H1 (cell line): ENCODE results near the gene SLC25A45. TPM values are rescaled to one million over a fixed set of nuclear protein-coding genes. Genes with fewer than 3 reads are reported as not detected.

ENCODE experiments used
- CHD2 ChIP-seq: IDR thresholded peaks from 2 replicates; pipeline ENCODE4 v1.6.1; 2012; ENCODE audit warnings: low read length, improper control_type of control experiment
- CREB1 ChIP-seq: IDR thresholded peaks from 2 replicates; pipeline ENCODE4 v1.6.1; 2012; ENCODE audit warnings: inconsistent platforms
- GTF2F1 ChIP-seq: IDR thresholded peaks from 2 replicates; pipeline ENCODE4 v1.6.1; 2012; ENCODE audit warnings: low read depth, low read length, improper control_type of control experiment, borderline replicate concordance
- SIN3A ChIP-seq, 2 experiments: IDR thresholded peaks in 1 of 2; conservative IDR thresholded peaks in 1 of 2; 2 replicates each; pipeline ENCODE4 v1.6.1; 2011 to 2012; ENCODE audit warnings: low read length in 2 of 2, improper control_type of control experiment in 1 of 2, low read depth in 1 of 2, mild to moderate bottlenecking in 1 of 2
- TEAD4 ChIP-seq: IDR thresholded peaks from 2 replicates; pipeline ENCODE4 v1.6.1; 2012; ENCODE audit warnings: low read depth, low read length, inconsistent platforms, mixed read lengths
- polyA plus RNA-seq, 7 experiments: library from polyadenylated mRNA; depleted of rRNA in 3 of 7; stranded (reverse) in 5 of 7; unstranded in 2 of 7; fragments of >200 nt in 5 of 7; fragments of 200-250 nt in 2 of 7; gene quantifications; 1 replicate in 5 of 7; 2 replicates in 1 of 7; 4 replicates in 1 of 7; pipeline versions ENCODE4 v1.2.1 to v1.2.3, GENCODE V29; 2011 to 2013; ENCODE audit warnings: missing spikeins in 2 of 7, mixed read lengths in 2 of 7
- total RNA-seq: library from RNA; stranded (reverse); fragmentation: NEBNext Ultra II Directional; extraction: Animal tissue kit (Norgen Biotek cat#: 25700); gene quantifications from 2 replicates; pipeline ENCODE4 v1.2.1, GENCODE V29; 2021

Gene SLC25A45
- total and polyA plus RNA-seq, 2 of the 8 experiments (the other 6 are each of a cell fraction or from before 2014, with no cell fraction given), result 0.54 to 0.59 TPM

DNA sequence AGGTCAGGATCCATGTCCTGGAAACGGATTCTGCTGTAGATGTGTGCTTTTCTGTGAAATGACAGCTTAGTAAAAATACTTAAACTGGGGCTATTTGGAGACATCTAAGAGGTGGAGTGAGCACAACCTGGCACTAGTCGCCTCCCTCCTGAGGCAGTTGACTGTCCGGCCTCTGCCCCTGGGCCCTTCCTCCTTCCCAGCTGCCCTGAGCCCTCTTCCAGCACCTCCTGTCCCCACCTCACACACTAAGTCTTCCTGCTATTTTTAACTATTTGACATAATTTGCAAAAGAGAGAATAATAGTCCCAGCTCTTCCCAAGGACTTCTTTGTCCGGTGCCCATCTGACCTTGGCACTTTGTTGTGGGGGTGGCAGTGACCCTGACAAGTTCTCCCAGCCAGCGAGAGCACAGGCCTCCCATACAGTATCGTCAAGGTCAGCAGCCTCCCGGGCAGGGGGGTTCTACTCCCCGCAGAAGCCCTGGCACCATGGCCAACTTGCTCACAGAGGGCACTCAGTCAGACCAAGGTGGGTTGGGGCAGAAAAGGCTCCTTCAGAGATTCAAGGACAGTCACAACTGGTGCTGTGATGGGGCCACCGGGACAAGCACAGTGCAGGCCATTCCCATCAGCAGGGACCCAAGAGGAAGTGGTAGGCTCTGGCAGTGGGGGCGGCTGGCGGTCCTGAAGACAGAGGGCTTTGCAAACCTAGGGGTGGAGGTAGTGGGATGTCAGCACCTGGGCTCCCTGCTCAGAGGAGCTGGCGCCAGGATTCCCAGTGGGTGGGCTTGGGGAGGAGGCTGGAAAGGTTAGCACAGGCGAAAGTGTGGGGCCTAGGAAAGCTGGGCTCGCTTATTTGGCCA is 34.6 kb upstream of the SLC25A45 start (continued):
- TF ChIP-seq GTF2F1, result no peak
- TF ChIP-seq CREB1, result no peak
- TF ChIP-seq CHD2, result no peak
- no peak for TF ChIP-seq SIN3A (conservative IDR thresholded peaks at IDR 0.05 in 1 of 2, IDR thresholded peaks at IDR 0.05 in 1 of 2; ENCODE audit: low read depth in 1 of 2, low read length in 2 of 2)
- TF ChIP-seq TEAD4, result no peak
